HEK293 (cell line): Measurements from ENCODE around the gene APOBEC3G.

ENCODE experiments used
- REST ChIP-seq: fragments of 450-650 bp; formaldehyde crosslinking; IDR thresholded peaks from 2 replicates; pipeline ENCODE4 v1.5.1; 2016; ENCODE audit warnings: missing biosample characterization, missing genetic modification characterization
- ZNF274 ChIP-seq, 2 experiments: fragments of 200-500 bp in 1 of 2; fragments of 450-650 bp in 1 of 2; sonication (Bioruptor generic) in 1 of 2; formaldehyde crosslinking in 1 of 2; IDR thresholded peaks; 2 replicates each; pipeline versions ENCODE4 v1.5.1 to v1.6.1; 2014 to 2016; ENCODE audit warnings: borderline replicate concordance in 1 of 2, inconsistent platforms in 1 of 2, low read length in 1 of 2, missing biosample characterization in 1 of 2, missing genetic modification characterization in 1 of 2

- TF ChIP-seq ZNF274 (IDR thresholded peaks at IDR 0.05; ENCODE audit: low read length) = no peak
- no peak for TF ChIP-seq ZNF274 (tag by site-specific recombination; IDR thresholded peaks at IDR 0.05; ENCODE audit: borderline replicate concordance)
- TF ChIP-seq REST (tag by site-specific recombination) = no peak
These were observed 55.2 kb downstream of the APOBEC3G start for GRCh38 chr22:39132281-39132680.
